NCI-H2171 (cell line): ENCODE data around the gene IRX2.

Experiments
- DNase-seq: peaks from one replicate; lab custom pipeline; 2025; lab: John Stamatoyannopoulos, UW

Gene IRX2

DNA sequence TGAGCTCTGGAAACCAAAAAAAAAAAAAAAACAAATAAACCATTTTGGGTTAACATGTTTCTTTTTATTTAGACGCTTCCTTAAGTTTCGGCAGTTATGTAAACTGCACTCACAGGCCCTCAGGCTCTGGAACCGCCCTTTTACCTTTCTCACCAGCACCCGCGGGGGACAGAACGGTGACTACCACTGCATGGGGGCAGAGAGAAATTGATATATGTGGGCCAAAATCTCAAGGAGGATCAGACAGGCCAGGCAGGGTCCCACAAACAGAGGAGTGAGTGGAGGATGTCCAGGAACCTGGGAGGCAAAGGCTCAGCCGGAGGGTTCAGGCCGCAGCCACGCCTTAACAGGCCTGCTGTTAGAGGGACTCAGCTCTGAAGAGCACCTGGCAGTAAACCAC is 54.4 kb downstream of the IRX2 start:
- no peak for DNase-seq
